IMR-90 (cell line): ENCODE results near the gene GLIS1. TPM values are rescaled to one million over a fixed set of nuclear protein-coding genes. Genes with fewer than 3 reads are reported as not detected.

Experiments used
- ATAC-seq: fragments of 200-7000 bp; cut with Tn5 transposase; 2 replicates; pipeline ENCODE4 v1.9.1; 2020; ENCODE audit warnings: low read depth, mild to moderate bottlenecking, moderate library complexity
- BruUV-seq: library from RNA; stranded (reverse); fragments of 400-500 nt; replicated peaks from 2 replicates; lab custom pipeline; 2021; lab: Mats Ljungman, UMichigan
- CTCF ChIA-PET: fragments of 300-600 bp; formaldehyde crosslinking; extraction: SDS; loops from one replicate; lab custom pipeline; 2021; ENCODE audit warnings: antibody characterized with exemption; lab: Yijun Ruan, JAX
- POLR2A ChIA-PET: fragments of 300-600 bp; sonication (Branson Sonifier 250); formaldehyde crosslinking; loops from one replicate; lab custom pipeline; 2022; ENCODE audit warnings: antibody characterized with exemption; ENCODE audit not compliant: unreplicated experiment; lab: Charles Lee
- DNase-seq: peaks from one replicate; pipeline ENCODE4 v3.0.0; 2013
- H2AFZ ChIP-seq: replicated peaks from 2 replicates; pipeline ENCODE3; 2013; ENCODE audit warnings: low read length, mild to moderate bottlenecking; ENCODE audit not compliant: poor library complexity
- H2AK5ac ChIP-seq: 2 replicates; pipeline ENCODE4 v1.6.1; 2013; ENCODE audit warnings: low read depth, low read length, inconsistent platforms
- H2AK9ac ChIP-seq: replicated peaks from 2 replicates; pipeline ENCODE3; 2013; ENCODE audit warnings: mild to moderate bottlenecking, low read depth, low read length, moderate library complexity; ENCODE audit not compliant: poor library complexity
- H2BK120ac ChIP-seq: 2 replicates; pipeline ENCODE4 v1.6.1; 2013; ENCODE audit warnings: low read depth, low read length, inconsistent platforms
- H2BK15ac ChIP-seq: 3 replicates; pipeline ENCODE4 v1.6.1; 2013; ENCODE audit warnings: low read depth, low read length, inconsistent platforms
- H2BK20ac ChIP-seq: 2 replicates; pipeline ENCODE4 v1.6.1; 2013; ENCODE audit warnings: low read depth, mild to moderate bottlenecking, inconsistent platforms, low read length, moderate library complexity
- H2BK5ac ChIP-seq: 2 replicates; pipeline ENCODE4 v1.6.1; 2013; ENCODE audit warnings: mild to moderate bottlenecking, low read depth, low read length, inconsistent platforms; ENCODE audit not compliant: poor library complexity, severe bottlenecking
- H3K14ac ChIP-seq: replicated peaks from 2 replicates; pipeline ENCODE4 v1.6.1; 2013; ENCODE audit warnings: low read depth, low read length, inconsistent platforms
- H3K18ac ChIP-seq: 2 replicates; pipeline ENCODE4 v1.6.1; 2013; ENCODE audit warnings: low read depth, low read length, control low read depth
- H3K23ac ChIP-seq: 2 replicates; pipeline ENCODE4 v1.6.1; 2013; ENCODE audit warnings: low read depth, low read length, inconsistent platforms
- H3K27ac ChIP-seq: 2 replicates; pipeline ENCODE4 v1.5.1; 2013; ENCODE audit warnings: mild to moderate bottlenecking, control low read depth, low read length; ENCODE audit not compliant: insufficient read depth
- H3K27me3 ChIP-seq: 2 replicates; pipeline ENCODE4 v1.6.1; 2013; ENCODE audit warnings: low read length; ENCODE audit not compliant: control insufficient read depth, insufficient read depth
- H3K36me3 ChIP-seq: 2 replicates; pipeline ENCODE4 v1.6.1; 2013; ENCODE audit warnings: low read length, mixed read lengths; ENCODE audit not compliant: control insufficient read depth, insufficient read depth
- H3K4ac ChIP-seq: 2 replicates; pipeline ENCODE4 v1.6.1; 2013; ENCODE audit warnings: low read depth, low read length, inconsistent platforms
- H3K4me1 ChIP-seq: 2 replicates; pipeline ENCODE4 v1.6.1; 2013; ENCODE audit warnings: low read length, mixed read lengths; ENCODE audit not compliant: control insufficient read depth, insufficient read depth
- H3K4me2 ChIP-seq: 2 replicates; pipeline ENCODE4 v1.6.1; 2013; ENCODE audit warnings: low read depth, mild to moderate bottlenecking, control low read depth, low read length, moderate library complexity
- H3K4me3 ChIP-seq: 2 replicates; pipeline ENCODE4 v1.5.1; 2013; ENCODE audit warnings: low read depth, mild to moderate bottlenecking, control low read depth, low read length, moderate library complexity; ENCODE audit not compliant: insufficient read depth
- H3K56ac ChIP-seq: 2 replicates; pipeline ENCODE4 v1.6.1; 2013; ENCODE audit warnings: low read length, inconsistent platforms; ENCODE audit not compliant: insufficient read depth; ENCODE audit errors: extremely low read depth
- H3K79me1 ChIP-seq, 2 experiments: 2 replicates each; pipeline ENCODE4 v1.6.1; 2013; ENCODE audit warnings: low read length in 2 of 2, inconsistent platforms in 1 of 2, low read depth in 1 of 2
- H3K9ac ChIP-seq: 2 replicates; pipeline ENCODE4 v1.6.1; 2013; ENCODE audit warnings: low read depth, low read length, control low read depth
- H3K9me1 ChIP-seq: 2 replicates; pipeline ENCODE4 v1.6.1; 2013; ENCODE audit warnings: low read length, inconsistent platforms; ENCODE audit not compliant: insufficient read depth
- H3K9me3 ChIP-seq: 2 replicates; pipeline ENCODE4 v1.6.1; 2013; ENCODE audit warnings: low read length; ENCODE audit not compliant: control insufficient read depth, insufficient read depth
- H4K20me1 ChIP-seq: 2 replicates; pipeline ENCODE4 v1.6.1; 2013; ENCODE audit warnings: low read length, inconsistent platforms; ENCODE audit not compliant: insufficient read depth
- H4K5ac ChIP-seq: 2 replicates; pipeline ENCODE4 v1.6.1; 2013; ENCODE audit warnings: mild to moderate bottlenecking, low read depth, low read length, control low read depth
- H4K8ac ChIP-seq, 2 experiments: 2 replicates each; pipeline ENCODE4 v1.6.1; 2013; ENCODE audit warnings: low read depth in 2 of 2, low read length in 2 of 2, control low read depth in 1 of 2, inconsistent platforms in 1 of 2
- H4K91ac ChIP-seq: 2 replicates; pipeline ENCODE4 v1.6.1; 2013; ENCODE audit warnings: low read depth, low read length, inconsistent platforms; ENCODE audit not compliant: insufficient read depth
- ELK1 ChIP-seq: fragments of 150-350 bp; IDR thresholded peaks from 2 replicates; pipeline ENCODE4 v1.6.1; 2016; ENCODE audit warnings: low read depth, mild to moderate bottlenecking, low read length, moderate library complexity, borderline replicate concordance
- FOS ChIP-seq: fragments of 150-350 bp; IDR thresholded peaks from 2 replicates; pipeline ENCODE4 v1.6.1; 2016; ENCODE audit warnings: low read depth, low read length
- POLR2A ChIP-seq: IDR thresholded peaks from 2 replicates; pipeline ENCODE4 v1.6.1; 2012; ENCODE audit warnings: mild to moderate bottlenecking, low read depth, low read length
- RAD21 ChIP-seq: IDR thresholded peaks from 2 replicates; pipeline ENCODE4 v1.6.1; 2012; ENCODE audit warnings: low read length, improper control_type of control experiment
- WGBS, 2 experiments: methylation state at CpG; one replicate each; pipeline versions ENCODE4 v1.1.5 to v1.1.7; 2013; ENCODE audit warnings: missing lambda C conversion rate in 2 of 2; ENCODE audit not compliant: insufficient read length in 1 of 2; ENCODE audit errors: extremely low coverage in 2 of 2; 5-methylcytosine and 5-hydroxymethylcytosine counted together
- dilution Hi-C: fragments of 300-500 bp; cut with HindIII; formaldehyde crosslinking; loops from one replicate; pipeline ENCODE4 v1.14.3; 2018; ENCODE audit warnings: low sequenced_read_pairs; ENCODE audit not compliant: unreplicated experiment
- in situ Hi-C: fragments of 300-500 bp; cut with MboI; formaldehyde crosslinking; loops from 3 replicates; pipeline ENCODE4 v1.14.3; 2019; ENCODE audit warnings: low sequenced_read_pairs, inconsistent platforms, mixed read lengths
- intact Hi-C: fragments of 100-400 bp; cut with micrococcal nuclease; formaldehyde crosslinking; loops from 2 replicates; pipeline ENCODE4 v1.10.0; 2022
- polyA plus RNA-seq, 3 experiments: library from polyadenylated mRNA; depleted of rRNA; stranded (reverse); fragments of >200 nt; gene quantifications; 2 replicates each; pipeline ENCODE4 v1.2.3, GENCODE V29; 2012; ENCODE audit warnings: low replicate concordance in 1 of 3
- total RNA-seq: library from RNA; depleted of rRNA; stranded (reverse); fragments of >200 nt; gene quantifications from 2 replicates; pipeline ENCODE4 v1.2.3, GENCODE V29; 2012

Gene GLIS1
- total and polyA plus RNA-seq, 2 of the 4 experiments (the other 2 are of a cell fraction), result 0.18 to 2.3 TPM

DNA sequence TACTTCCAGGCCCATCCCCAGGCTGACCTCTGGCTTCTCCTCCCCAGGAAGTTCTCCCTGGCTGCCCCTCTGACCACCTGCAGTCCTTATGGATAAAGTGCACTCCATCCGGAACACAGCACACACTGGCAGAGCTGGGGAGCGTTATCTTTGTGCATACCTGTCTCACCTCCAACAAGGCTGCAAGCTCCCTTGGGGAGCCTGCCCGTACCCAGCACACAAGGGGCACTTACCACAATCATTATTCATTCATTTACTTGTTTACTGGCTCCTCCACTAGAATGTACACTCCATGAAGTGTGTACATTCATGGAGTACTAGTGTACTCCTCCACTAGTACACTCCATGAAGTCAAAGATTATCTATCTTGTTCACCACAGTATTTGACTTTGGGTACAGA is 30.3 kb downstream of the GLIS1 start:
- Histone ChIP-seq H2BK5ac (no peak overlapping the region), H2BK15ac (no peak overlapping the region), H3K9me3 (no peaks in the 10 kb centered on the region), H3K9ac (no peak overlapping the region), H4K20me1 (peaks cover 18% of the 10 kb centered on the region), H3K27ac (no peak overlapping the region), H3K4me1 (no peaks in the 10 kb centered on the region), H4K8ac (no peak overlapping the region), H3K4me2 (no peak overlapping the region), H3K18ac (no peak overlapping the region), H2AK5ac (no peak overlapping the region), H3K9me1 (peaks cover 4% of the 10 kb centered on the region; the same call in 1 of the 2 replicates), H3K4ac (no peak overlapping the region), H2AFZ (no peak overlapping the region), H2BK20ac (no peak overlapping the region), H4K5ac (no peak overlapping the region), H3K56ac (no peak overlapping the region), H3K23ac (no peak overlapping the region), H2AK9ac (peak overlapping the region; percentile 52), H3K4me3 (no peak overlapping the region), H3K27me3 (peaks cover 7% of the 10 kb centered on the region), H3K14ac (no peak overlapping the region), H3K36me3 (no peaks in the 10 kb centered on the region; the same call in none of the 2 replicates), H2BK120ac (no peak overlapping the region), H4K91ac (no peak overlapping the region), H3K79me1 (peaks cover 0 to 3% of the 10 kb centered on the region in 2 experiments; a peak in 3 of 4 replicates)
- ChIA-PET POLR2A (no interaction called here), CTCF (no interaction called here)
- dilution Hi-C loops, result no loop called here
- no TSS peak for BruUV-seq
- intact Hi-C loops, result no loop called here
- TF ChIP-seq RAD21, result no peak
- no peak for TF ChIP-seq ELK1
- no peak for TF ChIP-seq FOS
- no peak for TF ChIP-seq POLR2A
- no peak for DNase-seq
- no peak for ATAC-seq
- in situ Hi-C loops, result no loop called here
- WGBS, 2 experiments, result 81% methylated on average over 3 of the region's 3 CpGs; no CpG with 5 or more reads in 1 of the 2 experiments
